Epithelial cell of esophagus (primary cell): Measurements from ENCODE around the gene CLCNKA.
"Not testable (repeated sequence)": the region's sequence is repeated elsewhere in the genome, so short reads cannot be mapped to it uniquely, and the experiment has no call there.

Experiments
- DNase-seq: peaks from one replicate; pipeline ENCODE4 v3.0.0; 2010; ENCODE audit warnings: low read depth
- H3K4me3 ChIP-seq: 2 replicates; pipeline ENCODE4 v1.5.1; 2011; ENCODE audit warnings: mild to moderate bottlenecking, low read length, control low read depth
- TF ChIP-seq, protein P1 (sequence below): IDR thresholded peaks from 2 replicates; pipeline ENCODE4 v1.5.1; 2011; ENCODE audit warnings: low read depth, mild to moderate bottlenecking, low read length, control low read depth, inconsistent platforms; ENCODE audit not compliant: insufficient read depth; ENCODE audit errors: missing control alignments

CLCNKA gene

DNA sequence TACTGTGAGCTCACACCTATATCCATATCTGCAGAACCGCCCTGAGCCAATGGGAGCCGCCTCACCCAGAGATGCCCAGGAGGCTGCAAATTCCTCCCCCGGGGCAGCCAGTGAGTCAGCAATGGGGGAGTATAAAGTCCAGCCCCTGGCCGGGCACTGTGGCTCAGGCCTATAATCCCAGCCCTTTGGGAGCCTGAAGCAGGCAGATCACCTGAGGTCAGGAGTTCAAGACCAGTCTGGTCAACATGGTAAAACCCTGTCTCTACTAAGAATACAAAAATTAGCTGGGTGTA, 16.7 kb downstream of the CLCNKA start:
- TF ChIP-seq, protein P1, sequence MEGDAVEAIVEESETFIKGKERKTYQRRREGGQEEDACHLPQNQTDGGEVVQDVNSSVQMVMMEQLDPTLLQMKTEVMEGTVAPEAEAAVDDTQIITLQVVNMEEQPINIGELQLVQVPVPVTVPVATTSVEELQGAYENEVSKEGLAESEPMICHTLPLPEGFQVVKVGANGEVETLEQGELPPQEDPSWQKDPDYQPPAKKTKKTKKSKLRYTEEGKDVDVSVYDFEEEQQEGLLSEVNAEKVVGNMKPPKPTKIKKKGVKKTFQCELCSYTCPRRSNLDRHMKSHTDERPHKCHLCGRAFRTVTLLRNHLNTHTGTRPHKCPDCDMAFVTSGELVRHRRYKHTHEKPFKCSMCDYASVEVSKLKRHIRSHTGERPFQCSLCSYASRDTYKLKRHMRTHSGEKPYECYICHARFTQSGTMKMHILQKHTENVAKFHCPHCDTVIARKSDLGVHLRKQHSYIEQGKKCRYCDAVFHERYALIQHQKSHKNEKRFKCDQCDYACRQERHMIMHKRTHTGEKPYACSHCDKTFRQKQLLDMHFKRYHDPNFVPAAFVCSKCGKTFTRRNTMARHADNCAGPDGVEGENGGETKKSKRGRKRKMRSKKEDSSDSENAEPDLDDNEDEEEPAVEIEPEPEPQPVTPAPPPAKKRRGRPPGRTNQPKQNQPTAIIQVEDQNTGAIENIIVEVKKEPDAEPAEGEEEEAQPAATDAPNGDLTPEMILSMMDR: no peak
- DNase-seq: no peak
- H3K4me3 ChIP-seq: no peak overlapping the region

GRCh38 chr1:16039871-16040270, 18.0 kb downstream of the CLCNKA start:
- not testable (repeated sequence) for DNase-seq, H3K4me3 ChIP-seq

DNA sequence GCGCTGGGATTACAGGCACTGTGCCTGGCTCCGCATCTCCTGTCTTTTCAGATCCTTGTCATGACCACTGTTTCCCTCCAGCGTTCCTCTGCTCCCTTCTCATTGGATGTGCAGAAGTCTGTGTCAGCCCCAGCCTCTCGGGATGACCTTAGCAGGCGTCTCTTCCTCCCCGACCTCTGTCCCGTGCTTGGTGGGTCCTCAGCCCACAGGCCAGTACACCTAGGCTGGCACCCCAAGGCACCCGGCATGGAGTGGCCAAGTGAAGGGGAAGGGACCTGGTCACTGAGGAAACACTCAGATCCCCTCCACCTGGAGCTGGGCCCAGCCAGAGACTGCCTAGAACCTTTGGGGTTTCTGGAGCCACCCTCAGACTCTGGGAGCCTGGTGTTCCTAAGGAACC, 19.4 kb downstream of the CLCNKA start:
- DNase-seq: no peak
- H3K4me3 ChIP-seq: no peak overlapping the region
- TF ChIP-seq, protein P1: no peak

DNA sequence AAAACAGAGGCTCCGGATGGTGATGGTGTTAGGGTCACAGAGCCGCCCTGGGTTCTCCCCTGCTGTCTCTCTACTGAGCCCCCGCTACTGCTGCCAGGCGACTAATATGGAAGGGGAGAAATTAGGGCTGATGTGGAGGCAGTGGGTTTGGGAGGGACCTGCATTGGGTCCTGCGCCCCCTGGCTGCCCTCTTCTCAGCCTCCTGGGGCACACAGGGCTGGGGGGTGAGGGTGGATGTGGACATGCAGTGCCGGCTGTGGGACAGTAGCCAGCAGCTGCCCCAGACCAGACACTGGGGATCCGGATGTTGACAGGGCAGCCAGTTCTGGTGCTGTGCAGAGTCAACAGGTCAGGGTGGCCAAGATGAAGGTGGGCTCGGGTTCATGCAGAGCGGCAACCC, 20.3 kb downstream of the CLCNKA start:
- TF ChIP-seq, protein P1: no peak

DNA sequence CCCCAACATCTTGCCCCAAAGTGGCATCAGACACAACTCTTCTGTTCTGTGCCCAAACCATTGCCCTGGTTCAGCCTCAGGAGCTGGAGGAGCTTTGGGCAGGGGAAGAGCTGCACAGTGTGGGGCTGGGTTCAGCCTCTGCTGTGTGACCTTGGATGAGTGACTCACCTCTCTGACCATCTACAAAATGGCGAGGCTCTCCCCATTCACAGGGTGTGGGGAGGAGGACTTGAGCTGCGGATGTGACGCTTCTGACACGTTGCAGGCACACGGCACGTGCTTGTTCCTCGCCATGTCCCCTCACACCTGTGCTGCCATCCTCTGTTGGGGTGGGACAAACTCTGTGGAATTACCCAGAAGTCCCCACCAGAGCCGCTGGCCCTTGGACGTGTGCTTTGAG, 20.8 kb downstream of the CLCNKA start:
- not testable (repeated sequence) for H3K4me3 ChIP-seq, DNase-seq

More for the DNA sequence above, 20.3 kb downstream of the CLCNKA start:
- no peak for DNase-seq
- no peak overlapping the region for H3K4me3 ChIP-seq

GRCh38 chr1:16043521-16043920, 21.7 kb downstream of the CLCNKA start, which contains the start of gene CLCNKB:
Gene CLCNKB, plus strand, starts transcription at chr1:16043782. Its CDS starts 711 bp downstream, at chr1:16044493.
- no peak for DNase-seq
- TF ChIP-seq, protein P1: no peak
- no peak within 1 kb of the TSS for H3K4me3 ChIP-seq

GRCh38 chr1:16043950-16044349, 22.1 kb downstream of the CLCNKA start:
- no peak for DNase-seq
- TF ChIP-seq, protein P1: no peak
- H3K4me3 ChIP-seq: no peak overlapping the region

DNA sequence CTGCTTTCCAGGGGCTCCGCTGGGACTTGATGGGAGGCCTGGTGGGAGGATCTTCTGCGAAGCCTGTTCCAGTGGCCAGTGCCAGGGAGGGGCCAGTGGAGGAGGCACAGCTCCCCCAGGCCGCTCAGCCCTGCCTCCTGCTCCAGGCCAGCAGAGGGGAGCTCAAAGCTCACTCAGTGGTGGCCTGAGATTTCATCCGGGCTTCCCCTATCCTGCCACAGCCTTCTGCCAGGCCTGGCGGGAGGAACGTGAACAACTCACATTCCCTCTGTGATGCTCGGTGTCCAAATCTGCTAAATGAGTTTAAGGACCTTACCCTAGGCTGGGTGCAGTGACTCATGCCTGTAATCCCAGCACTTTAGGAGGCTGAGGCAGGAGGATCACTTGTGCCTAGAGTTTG, 25.0 kb downstream of the CLCNKA start:
- DNase-seq: peak; percentile 24
- H3K4me3 ChIP-seq: no peak overlapping the region
- TF ChIP-seq, protein P1: no peak
